Head of caudate nucleus (tissue), 42 donors: ENCODE measurements around the gene STARD10.
A peak's percentile ranks its signal among the peaks of the same experiment; 100 is the strongest.

Experiments used
- DNase-seq, 42 donors: peaks; one replicate each; pipeline versions ENCODE4 v3.0.0 to v3.0.0-alpha.2; 2020 to 2021; ENCODE audit warnings: mixed read lengths in 7 of 42
- intact Hi-C: fragments of 100-400 bp; cut with DNase I; formaldehyde crosslinking; loops from one replicate; pipeline ENCODE4 v1.15.0; 2022

Gene STARD10

GRCh38 chr11:72754149-72754543 is 39.7 kb downstream of the STARD10 start:
- DNase-seq, result no peak
- intact Hi-C loops, result no loop called here

- peak in 17 of 42 donors; percentile 30 to 80 (median 49) for DNase-seq
- intact Hi-C loops, result no loop called here
These were observed 40.3 kb downstream of the STARD10 start for GRCh38 chr11:72753341-72754148.

- DNase-seq, result peak; percentile 36 to 92 (median 74)
- intact Hi-C loops, result no loop called here
These were observed 41.5 kb downstream of the STARD10 start, which contains the start of gene ARAP1 for GRCh38 chr11:72752088-72752914. TSS of gene ARAP1 (minus strand) at chr11:72752408. CDS start at chr11:72727128, 25,280 bp downstream.

GRCh38 chr11:72751116-72752087 is 42.4 kb downstream of the STARD10 start:
- no peak for DNase-seq
- intact Hi-C loops, result no loop called here

- peak in 1 of 42 donors; percentile 35 for DNase-seq
- intact Hi-C loops, result no loop called here
These were observed 43.2 kb downstream of the STARD10 start for GRCh38 chr11:72750556-72751115.

GRCh38 chr11:72750086-72750485 is 43.8 kb downstream of the STARD10 start:
- intact Hi-C loops, result no loop called here
- DNase-seq, result peak; percentile 67 to 93 (median 84)

GRCh38 chr11:72747289-72747855 is 46.5 kb downstream of the STARD10 start:
- intact Hi-C loops, result no loop called here
- no peak for DNase-seq

- DNase-seq, result no peak
- intact Hi-C loops, result no loop called here
These were observed 47.0 kb downstream of the STARD10 start for GRCh38 chr11:72746821-72747220.

GRCh38 chr11:72745925-72746550 is 47.8 kb downstream of the STARD10 start:
- no peak for DNase-seq
- intact Hi-C loops, result no loop called here

GRCh38 chr11:72745511-72745910 is 48.3 kb downstream of the STARD10 start:
- intact Hi-C loops, result no loop called here
- no peak for DNase-seq

- intact Hi-C loops, result no loop called here
- DNase-seq, result peak in 1 of 42 donors; percentile 56
These were observed 49.4 kb downstream of the STARD10 start for GRCh38 chr11:72744474-72744873.

- intact Hi-C loops, result no loop called here
- DNase-seq, result no peak
These were observed 50.3 kb downstream of the STARD10 start for GRCh38 chr11:72743321-72744221.

GRCh38 chr11:72742513-72743320 is 51.1 kb downstream of the STARD10 start:
- intact Hi-C loops, result no loop called here
- no peak for DNase-seq

- no peak for DNase-seq
- intact Hi-C loops, result no loop called here
These were observed 51.9 kb downstream of the STARD10 start for GRCh38 chr11:72741849-72742512.

GRCh38 chr11:72741429-72741833 is 52.4 kb downstream of the STARD10 start:
- intact Hi-C loops, result no loop called here
- DNase-seq, result peak in 19 of 42 donors; percentile 19 to 73 (median 49)
